Measurements from ENCODE around the gene LOXL4.

DNA sequence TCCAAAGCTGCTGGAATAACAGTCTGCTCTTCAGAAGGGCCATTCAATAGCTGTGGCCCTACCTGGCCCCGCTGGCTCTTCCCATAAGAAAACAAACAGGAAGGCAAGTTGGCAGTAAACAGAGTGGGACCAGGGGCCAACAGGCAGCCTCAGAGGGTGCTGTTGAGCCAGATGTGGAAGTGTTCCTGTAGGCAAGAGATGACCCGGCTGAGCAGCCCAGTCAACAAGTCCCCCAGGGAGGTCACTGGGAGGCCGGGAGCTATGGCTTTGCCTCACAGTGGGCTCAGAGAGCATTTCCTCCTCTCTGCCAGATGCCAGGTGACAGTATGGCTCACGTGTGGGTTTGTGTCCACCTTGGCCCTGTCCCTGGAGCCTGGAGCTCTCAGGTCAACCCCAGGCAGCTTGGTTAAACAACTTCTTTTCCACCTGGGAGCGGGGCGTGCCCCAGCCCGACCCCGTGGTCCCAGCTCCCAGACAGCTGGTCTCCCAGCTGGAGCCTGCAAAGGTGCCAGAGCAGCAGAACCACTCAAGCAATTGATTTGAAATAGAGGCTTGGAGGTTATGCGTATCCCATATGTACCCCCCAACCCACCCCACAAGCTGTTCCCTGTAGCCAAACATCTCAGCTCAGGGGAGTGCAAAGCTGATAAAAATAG, 33.8 kb upstream of the LOXL4 start:
- TF ChIP-seq, protein P1, sequence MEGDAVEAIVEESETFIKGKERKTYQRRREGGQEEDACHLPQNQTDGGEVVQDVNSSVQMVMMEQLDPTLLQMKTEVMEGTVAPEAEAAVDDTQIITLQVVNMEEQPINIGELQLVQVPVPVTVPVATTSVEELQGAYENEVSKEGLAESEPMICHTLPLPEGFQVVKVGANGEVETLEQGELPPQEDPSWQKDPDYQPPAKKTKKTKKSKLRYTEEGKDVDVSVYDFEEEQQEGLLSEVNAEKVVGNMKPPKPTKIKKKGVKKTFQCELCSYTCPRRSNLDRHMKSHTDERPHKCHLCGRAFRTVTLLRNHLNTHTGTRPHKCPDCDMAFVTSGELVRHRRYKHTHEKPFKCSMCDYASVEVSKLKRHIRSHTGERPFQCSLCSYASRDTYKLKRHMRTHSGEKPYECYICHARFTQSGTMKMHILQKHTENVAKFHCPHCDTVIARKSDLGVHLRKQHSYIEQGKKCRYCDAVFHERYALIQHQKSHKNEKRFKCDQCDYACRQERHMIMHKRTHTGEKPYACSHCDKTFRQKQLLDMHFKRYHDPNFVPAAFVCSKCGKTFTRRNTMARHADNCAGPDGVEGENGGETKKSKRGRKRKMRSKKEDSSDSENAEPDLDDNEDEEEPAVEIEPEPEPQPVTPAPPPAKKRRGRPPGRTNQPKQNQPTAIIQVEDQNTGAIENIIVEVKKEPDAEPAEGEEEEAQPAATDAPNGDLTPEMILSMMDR (IDR thresholded peaks at IDR 0.05; ENCODE audit: insufficient read depth, low read length), result no peak
- no peak for TF ChIP-seq SPI1 (IDR thresholded peaks at IDR 0.05; ENCODE audit: borderline replicate concordance, low read depth)
- no peak for TF ChIP-seq GABPA (IDR thresholded peaks at IDR 0.05; ENCODE audit: low read depth)
- TF ChIP-seq POLR2AphosphoS5 (IDR thresholded peaks at IDR 0.05; ENCODE audit: low read depth), result no peak
- TF ChIP-seq, protein P2, sequence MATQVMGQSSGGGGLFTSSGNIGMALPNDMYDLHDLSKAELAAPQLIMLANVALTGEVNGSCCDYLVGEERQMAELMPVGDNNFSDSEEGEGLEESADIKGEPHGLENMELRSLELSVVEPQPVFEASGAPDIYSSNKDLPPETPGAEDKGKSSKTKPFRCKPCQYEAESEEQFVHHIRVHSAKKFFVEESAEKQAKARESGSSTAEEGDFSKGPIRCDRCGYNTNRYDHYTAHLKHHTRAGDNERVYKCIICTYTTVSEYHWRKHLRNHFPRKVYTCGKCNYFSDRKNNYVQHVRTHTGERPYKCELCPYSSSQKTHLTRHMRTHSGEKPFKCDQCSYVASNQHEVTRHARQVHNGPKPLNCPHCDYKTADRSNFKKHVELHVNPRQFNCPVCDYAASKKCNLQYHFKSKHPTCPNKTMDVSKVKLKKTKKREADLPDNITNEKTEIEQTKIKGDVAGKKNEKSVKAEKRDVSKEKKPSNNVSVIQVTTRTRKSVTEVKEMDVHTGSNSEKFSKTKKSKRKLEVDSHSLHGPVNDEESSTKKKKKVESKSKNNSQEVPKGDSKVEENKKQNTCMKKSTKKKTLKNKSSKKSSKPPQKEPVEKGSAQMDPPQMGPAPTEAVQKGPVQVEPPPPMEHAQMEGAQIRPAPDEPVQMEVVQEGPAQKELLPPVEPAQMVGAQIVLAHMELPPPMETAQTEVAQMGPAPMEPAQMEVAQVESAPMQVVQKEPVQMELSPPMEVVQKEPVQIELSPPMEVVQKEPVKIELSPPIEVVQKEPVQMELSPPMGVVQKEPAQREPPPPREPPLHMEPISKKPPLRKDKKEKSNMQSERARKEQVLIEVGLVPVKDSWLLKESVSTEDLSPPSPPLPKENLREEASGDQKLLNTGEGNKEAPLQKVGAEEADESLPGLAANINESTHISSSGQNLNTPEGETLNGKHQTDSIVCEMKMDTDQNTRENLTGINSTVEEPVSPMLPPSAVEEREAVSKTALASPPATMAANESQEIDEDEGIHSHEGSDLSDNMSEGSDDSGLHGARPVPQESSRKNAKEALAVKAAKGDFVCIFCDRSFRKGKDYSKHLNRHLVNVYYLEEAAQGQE (IDR thresholded peaks at IDR 0.05; ENCODE audit: insufficient replicate concordance, low read depth), result no peak
